Measurements from ENCODE around the gene SNW1. TPM values are rescaled to one million over a fixed set of nuclear protein-coding genes. Genes with fewer than 3 reads are reported as not detected.
A peak's percentile ranks its signal among the peaks of the same experiment; 100 is the strongest.
"Not testable (repeated sequence)": the region's sequence is repeated elsewhere in the genome, so short reads cannot be mapped to it uniquely, and the experiment has no call there.

Gene SNW1
- total and polyA plus RNA-seq, 9 donors, result 29.2 to 87.8 (median 69.8) TPM

DNA sequence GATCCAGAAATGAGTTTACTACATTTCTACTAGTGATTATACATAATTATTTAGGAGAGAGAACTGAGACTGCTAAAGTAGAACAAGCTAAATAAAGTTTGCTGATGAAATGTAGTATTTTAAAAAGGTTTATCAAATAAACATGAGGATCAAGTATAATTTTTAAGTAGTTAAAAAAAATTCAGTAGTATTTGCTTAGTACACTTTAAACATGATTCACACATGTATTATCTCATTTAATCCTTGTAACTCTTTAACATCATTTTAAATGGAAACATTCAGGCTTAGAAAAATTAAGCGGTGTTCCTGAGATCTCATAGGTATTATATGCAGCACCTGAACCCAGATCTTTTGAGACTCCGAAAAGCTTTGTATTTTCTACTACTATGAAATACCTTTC, 8.7 kb downstream of the SNW1 start:
- Histone ChIP-seq H3K36me3 (no peaks in the 10 kb centered on the region), H3K4me1 (ENCODE audit: insufficient read depth) (peaks cover 3% of the 10 kb centered on the region), H3K4me3 (no peak overlapping the region), H3K27ac (no peak overlapping the region), H3K9me3 (no peaks in the 10 kb centered on the region), H3K27me3 (no peaks in the 10 kb centered on the region)
- WGBS, 3 donors, result 90 to 97% (median 93%) methylated on average over 2 of the region's 2 CpGs
- TF ChIP-seq EP300 (IDR thresholded peaks at IDR 0.05) (no peak), POLR2A (IDR thresholded peaks at IDR 0.05) (no peak)
- TF ChIP-seq, protein P1, sequence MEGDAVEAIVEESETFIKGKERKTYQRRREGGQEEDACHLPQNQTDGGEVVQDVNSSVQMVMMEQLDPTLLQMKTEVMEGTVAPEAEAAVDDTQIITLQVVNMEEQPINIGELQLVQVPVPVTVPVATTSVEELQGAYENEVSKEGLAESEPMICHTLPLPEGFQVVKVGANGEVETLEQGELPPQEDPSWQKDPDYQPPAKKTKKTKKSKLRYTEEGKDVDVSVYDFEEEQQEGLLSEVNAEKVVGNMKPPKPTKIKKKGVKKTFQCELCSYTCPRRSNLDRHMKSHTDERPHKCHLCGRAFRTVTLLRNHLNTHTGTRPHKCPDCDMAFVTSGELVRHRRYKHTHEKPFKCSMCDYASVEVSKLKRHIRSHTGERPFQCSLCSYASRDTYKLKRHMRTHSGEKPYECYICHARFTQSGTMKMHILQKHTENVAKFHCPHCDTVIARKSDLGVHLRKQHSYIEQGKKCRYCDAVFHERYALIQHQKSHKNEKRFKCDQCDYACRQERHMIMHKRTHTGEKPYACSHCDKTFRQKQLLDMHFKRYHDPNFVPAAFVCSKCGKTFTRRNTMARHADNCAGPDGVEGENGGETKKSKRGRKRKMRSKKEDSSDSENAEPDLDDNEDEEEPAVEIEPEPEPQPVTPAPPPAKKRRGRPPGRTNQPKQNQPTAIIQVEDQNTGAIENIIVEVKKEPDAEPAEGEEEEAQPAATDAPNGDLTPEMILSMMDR (IDR thresholded peaks at IDR 0.05), result no peak
- DNase-seq, result no peak
- intact Hi-C loops (cut with DNase I), result no loop called here

DNA sequence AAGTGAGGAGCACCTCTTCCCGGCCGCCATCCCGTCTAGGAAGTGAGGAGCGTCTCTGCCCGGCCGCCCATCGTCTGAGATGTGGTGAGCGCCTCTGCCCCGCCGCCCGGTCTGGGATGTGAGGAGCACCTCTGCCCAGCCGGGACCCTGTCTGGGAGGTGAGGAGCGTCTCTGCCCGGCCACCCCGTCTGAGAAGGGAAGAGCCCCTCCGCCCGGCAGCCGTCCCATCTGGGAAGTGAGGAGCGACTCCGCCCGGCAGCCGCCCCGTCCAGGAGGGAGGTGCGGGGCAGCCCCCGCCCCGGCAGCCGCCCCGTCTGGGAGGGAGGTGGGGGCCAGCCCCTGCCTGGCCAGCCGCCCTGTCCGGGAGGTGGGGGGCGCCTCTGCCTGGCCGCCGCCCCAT, 13.5 kb downstream of the SNW1 start:
- DNase-seq; H3K27ac ChIP-seq; H3K4me3 ChIP-seq; H3K9me3 ChIP-seq; H3K27me3 ChIP-seq; H3K4me1 ChIP-seq (ENCODE audit: insufficient read depth); intact Hi-C loops (cut with DNase I); H3K36me3 ChIP-seq: not testable (repeated sequence)
- WGBS, 3 donors, result 90 to 92% (median 92%) methylated on average over 18 to 33 of the region's 33 CpGs

GRCh38 chr14:77746064-77746702, 14.8 kb downstream of the SNW1 start:
- Histone ChIP-seq H3K4me3 (no peak overlapping the region), H3K27ac (no peak overlapping the region), H3K9me3 (no peaks in the 10 kb centered on the region), H3K4me1 (ENCODE audit: insufficient read depth) (no peaks in the 10 kb centered on the region), H3K36me3 (no peaks in the 10 kb centered on the region), H3K27me3 (no peaks in the 10 kb centered on the region)
- intact Hi-C loops (cut with DNase I), result no loop called here
- TF ChIP-seq, protein P1 (IDR thresholded peaks at IDR 0.05), result no peak
- TF ChIP-seq EP300 (IDR thresholded peaks at IDR 0.05), result no peak
- TF ChIP-seq POLR2A (IDR thresholded peaks at IDR 0.05), result no peak
- 63 to 75% (median 63%) methylated on average over 4 of the region's 4 CpGs for WGBS, 3 donors
- no peak for DNase-seq

DNA sequence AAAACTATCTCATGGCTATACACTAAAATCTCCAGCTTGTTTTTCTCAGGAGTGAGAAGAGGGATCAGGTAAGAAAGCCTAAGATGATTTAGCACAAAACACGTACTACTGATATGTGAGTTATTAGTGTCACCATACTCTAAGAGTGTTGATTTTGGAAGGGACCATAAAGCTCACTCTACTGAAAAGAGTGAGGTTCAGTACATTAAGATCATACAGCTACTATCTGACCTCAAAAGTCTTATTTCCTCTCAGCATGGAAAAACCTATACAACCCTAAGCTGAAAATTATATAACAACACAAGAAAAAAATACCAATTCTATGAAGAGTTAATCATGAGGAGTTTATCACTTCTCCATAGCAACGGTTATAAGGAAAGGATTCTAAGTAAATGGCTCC, 19.5 kb downstream of the SNW1 start:
- WGBS, 3 donors, result 78 to 82% (median 80%) methylated on average over 2 of the region's 2 CpGs
- no peaks in the 10 kb centered on the region for H3K36me3 ChIP-seq
- no peaks in the 10 kb centered on the region for H3K27me3 ChIP-seq
- H3K9me3 ChIP-seq, result no peaks in the 10 kb centered on the region
- H3K27ac ChIP-seq, result no peak overlapping the region
- H3K4me1 ChIP-seq (ENCODE audit: insufficient read depth), result no peaks in the 10 kb centered on the region
- TF ChIP-seq POLR2A (IDR thresholded peaks at IDR 0.05) (no peak), EP300 (IDR thresholded peaks at IDR 0.05) (no peak)
- TF ChIP-seq, protein P1 (IDR thresholded peaks at IDR 0.05), result no peak
- no peak overlapping the region for H3K4me3 ChIP-seq
- DNase-seq, result no peak
- intact Hi-C loops (cut with DNase I), result no loop called here

- DNase-seq, result peak in 1 of 5 donors; percentile 42
- no peaks in the 10 kb centered on the region for H3K4me1 ChIP-seq (ENCODE audit: insufficient read depth)
- no peaks in the 10 kb centered on the region for H3K27me3 ChIP-seq
- no peak overlapping the region for H3K4me3 ChIP-seq
- no peak overlapping the region for H3K27ac ChIP-seq
- H3K36me3 ChIP-seq, result no peaks in the 10 kb centered on the region
- intact Hi-C loops (cut with DNase I), result no loop called here
- WGBS, 3 donors, result 6 to 38% (median 8%) methylated on average over 7 of the region's 7 CpGs
- no peaks in the 10 kb centered on the region for H3K9me3 ChIP-seq
- TF ChIP-seq EP300 (IDR thresholded peaks at IDR 0.05) (no peak), POLR2A (IDR thresholded peaks at IDR 0.05) (no peak)
- TF ChIP-seq, protein P1 (IDR thresholded peaks at IDR 0.05), result no peak
Measured at GRCh38 chr14:77738559-77739250, 22.3 kb downstream of the SNW1 start.
